Stomach (tissue), 9 donors: Measurements from ENCODE around the gene PROB1. TPM values are rescaled to one million over a fixed set of nuclear protein-coding genes. Genes with fewer than 3 reads are reported as not detected.

Experiments used
- DNase-seq, 2 donors: peaks; one replicate each; pipeline versions ENCODE4 v3.0.0 to v3.0.0-alpha.2; 2013 to 2019
- H3K27ac ChIP-seq, 5 donors: fragments of 200-600 bp in 4 of 5; sonication (generic) in 4 of 5; one replicate each; pipeline ENCODE4 v1.5.1; 2013 to 2019; ENCODE audit warnings: mild to moderate bottlenecking in 1 of 5, moderate library complexity in 1 of 5
- H3K27me3 ChIP-seq, 3 donors: fragments of 200-600 bp; sonication (generic); one replicate each; pipeline ENCODE4 v1.5.1; 2017 to 2019; ENCODE audit warnings: mixed run types in 1 of 3
- H3K36me3 ChIP-seq, 4 donors: fragments of 200-600 bp; sonication (generic); 1 replicate in 3 of 4; 2 replicates in 1 of 4; pipeline ENCODE4 v1.5.1; 2016 to 2019
- H3K4me1 ChIP-seq, 4 donors: fragments of 200-600 bp; sonication (generic); one replicate each; pipeline ENCODE4 v1.5.1; 2016 to 2019
- H3K4me3 ChIP-seq, 4 donors: fragments of 200-600 bp; sonication (generic) in 3 of 4; one replicate each; pipeline ENCODE4 v1.5.1; 2016 to 2019; ENCODE audit warnings: mild to moderate bottlenecking in 1 of 4
- H3K9me3 ChIP-seq, 4 donors: fragments of 200-600 bp; sonication (generic); one replicate each; pipeline ENCODE4 v1.5.1; 2016 to 2019
- EP300 ChIP-seq: sonication (generic); formaldehyde crosslinking; IDR thresholded peaks from one replicate; pipeline ENCODE4 v1.6.1; 2017; ENCODE audit warnings: antibody characterized with exemption
- POLR2A ChIP-seq, 4 donors: fragments of 450-650 bp; IDR thresholded peaks; one replicate each; pipeline ENCODE4 v1.6.1; 2016; ENCODE audit warnings: antibody characterized with exemption in 4 of 4, control low read depth in 2 of 4, mild to moderate bottlenecking in 1 of 4, moderate library complexity in 1 of 4
- POLR2AphosphoS5 ChIP-seq, 3 donors: sonication (generic); formaldehyde crosslinking; IDR thresholded peaks; one replicate each; pipeline ENCODE4 v1.6.1; 2016; ENCODE audit warnings: antibody characterized with exemption in 3 of 3
- WGBS, 5 donors: extraction: QIAGEN DNeasy Blood & Tissue Kit in 3 of 5; methylation state at CpG; one replicate each; pipeline versions ENCODE4 v1.1.5 to v1.1.7; 2013 to 2018; 5-methylcytosine and 5-hydroxymethylcytosine counted together
- intact Hi-C: fragments of 100-400 bp; cut with DNase I; formaldehyde crosslinking; loops from one replicate; pipeline ENCODE4 v1.15.1; 2023; ENCODE audit warnings: low total_unique reads
- polyA plus RNA-seq, 3 donors: library from polyadenylated mRNA; stranded (reverse); fragments of 200-250 nt; gene quantifications; one replicate each; pipeline ENCODE4 v1.2.3, GENCODE V29; 2013
- total RNA-seq, 5 donors: library from RNA; depleted of rRNA; stranded (reverse); fragments of >200 nt; gene quantifications; one replicate each; pipeline versions ENCODE4 v1.1.0 to v1.2.3, GENCODE V29; 2014 to 2016
- TF ChIP-seq, protein P1 (sequence below), 7 experiments: fragments of 450-650 bp in 4 of 7; fragments of 200-600 bp in 3 of 7; sonication (generic) in 3 of 7; IDR thresholded peaks; one replicate each; pipeline ENCODE4 v1.5.1; 2016 to 2019; ENCODE audit warnings: antibody characterized with exemption in 7 of 7, control low read depth in 2 of 7, mild to moderate bottlenecking in 1 of 7
- donor health status: healthy with polysubstance abuse.
- donor health status: Bipolar disorder and iron deficiency.
- donor health status: healthy.

Gene PROB1
- total and polyA plus RNA-seq, 8 donors, result 0.55 to 0.89 (median 0.73) TPM; not detected in 3

DNA sequence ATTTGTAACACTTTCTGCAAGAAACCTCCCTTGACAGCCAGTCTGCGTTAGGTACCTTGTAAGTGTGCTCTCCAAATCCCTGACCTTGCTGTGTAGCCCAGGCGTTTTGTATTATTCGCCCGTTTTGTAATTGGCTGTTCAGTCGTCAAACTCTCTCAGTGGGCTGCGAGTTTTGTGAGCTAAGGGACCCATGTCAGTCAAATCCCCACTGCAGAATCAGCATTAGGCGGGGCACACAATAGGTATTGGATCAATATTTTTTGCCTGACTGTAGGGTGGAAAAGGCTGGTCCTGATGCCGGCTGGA lies 43.8 kb upstream of the PROB1 start:
- Histone ChIP-seq H3K27me3 (no peaks in the 10 kb centered on the region), H3K27ac (peak overlapping the region; percentile 20 to 98 (median 96)), H3K4me3 (peak overlapping the region; percentile 68 to 85 (median 78)), H3K36me3 (peaks cover 0 to 23% (median 8%) of the 10 kb centered on the region in 4 donors), H3K4me1 (peaks cover 4 to 17% (median 14%) of the 10 kb centered on the region in 4 donors), H3K9me3 (no peaks in the 10 kb centered on the region)
- no peak for DNase-seq
- WGBS, 5 donors, result 21 to 29% (median 24%) methylated on average over 8 of the region's 8 CpGs
- intact Hi-C loops, result no loop called here
- TF ChIP-seq POLR2A (IDR thresholded peaks at IDR 0.05), result no peak
- TF ChIP-seq, protein P1, sequence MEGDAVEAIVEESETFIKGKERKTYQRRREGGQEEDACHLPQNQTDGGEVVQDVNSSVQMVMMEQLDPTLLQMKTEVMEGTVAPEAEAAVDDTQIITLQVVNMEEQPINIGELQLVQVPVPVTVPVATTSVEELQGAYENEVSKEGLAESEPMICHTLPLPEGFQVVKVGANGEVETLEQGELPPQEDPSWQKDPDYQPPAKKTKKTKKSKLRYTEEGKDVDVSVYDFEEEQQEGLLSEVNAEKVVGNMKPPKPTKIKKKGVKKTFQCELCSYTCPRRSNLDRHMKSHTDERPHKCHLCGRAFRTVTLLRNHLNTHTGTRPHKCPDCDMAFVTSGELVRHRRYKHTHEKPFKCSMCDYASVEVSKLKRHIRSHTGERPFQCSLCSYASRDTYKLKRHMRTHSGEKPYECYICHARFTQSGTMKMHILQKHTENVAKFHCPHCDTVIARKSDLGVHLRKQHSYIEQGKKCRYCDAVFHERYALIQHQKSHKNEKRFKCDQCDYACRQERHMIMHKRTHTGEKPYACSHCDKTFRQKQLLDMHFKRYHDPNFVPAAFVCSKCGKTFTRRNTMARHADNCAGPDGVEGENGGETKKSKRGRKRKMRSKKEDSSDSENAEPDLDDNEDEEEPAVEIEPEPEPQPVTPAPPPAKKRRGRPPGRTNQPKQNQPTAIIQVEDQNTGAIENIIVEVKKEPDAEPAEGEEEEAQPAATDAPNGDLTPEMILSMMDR (IDR thresholded peaks at IDR 0.05), result no peak
- TF ChIP-seq EP300, result no peak
- no peak for TF ChIP-seq POLR2AphosphoS5 (IDR thresholded peaks at IDR 0.05)

DNA sequence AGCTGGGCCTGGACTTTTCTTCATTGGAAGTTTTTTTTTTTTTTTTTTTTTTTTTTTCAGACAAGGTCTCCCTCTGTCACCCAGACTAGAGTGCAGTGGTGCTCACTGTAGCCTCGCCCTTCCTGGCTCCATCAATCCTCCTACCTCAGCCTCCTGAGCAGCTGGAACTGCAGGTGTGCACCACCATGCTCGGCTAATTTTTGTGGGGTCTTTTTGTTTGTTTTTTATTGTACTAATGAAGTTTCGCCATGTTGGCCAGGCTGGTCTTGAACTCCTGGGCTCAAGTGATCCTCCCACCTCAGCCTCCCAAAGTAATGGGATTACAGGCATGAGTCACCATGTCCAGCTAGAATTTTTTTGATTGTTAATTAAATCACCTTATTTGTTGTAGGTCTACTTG lies 40.8 kb upstream of the PROB1 start:
- 93 to 97% (median 96%) methylated on average over 3 of the region's 3 CpGs for WGBS, 5 donors
- TF ChIP-seq EP300 (no peak), POLR2AphosphoS5 (IDR thresholded peaks at IDR 0.05) (no peak), POLR2A (IDR thresholded peaks at IDR 0.05) (no peak)
- TF ChIP-seq, protein P1 (IDR thresholded peaks at IDR 0.05), result no peak
- Histone ChIP-seq H3K4me1 (peaks cover 4 to 17% (median 14%) of the 10 kb centered on the region in 4 donors), H3K36me3 (peaks cover 0 to 44% (median 21%) of the 10 kb centered on the region in 4 donors), H3K27ac (no peak overlapping the region), H3K4me3 (no peak overlapping the region), H3K9me3 (no peaks in the 10 kb centered on the region), H3K27me3 (no peaks in the 10 kb centered on the region)
- intact Hi-C loops, result no loop called here
- DNase-seq, result no peak

DNA sequence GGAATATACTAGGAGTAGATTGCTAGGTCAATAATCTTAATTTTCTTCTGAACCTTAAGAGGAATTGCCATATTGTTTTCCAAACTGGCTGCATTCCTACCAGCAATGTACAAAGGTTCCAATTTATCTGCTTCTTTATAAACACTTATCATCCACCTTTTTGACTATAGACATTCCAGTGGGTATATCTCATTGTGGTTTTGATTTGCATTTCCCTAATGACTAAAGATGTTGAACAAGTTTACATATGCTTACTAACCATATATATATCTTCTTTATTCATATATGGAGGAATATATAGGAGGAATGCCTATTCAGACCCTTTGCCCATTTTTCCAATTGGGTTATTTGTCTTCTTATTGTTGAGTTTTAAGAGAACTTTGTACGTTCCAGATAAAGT lies 36.8 kb upstream of the PROB1 start:
- 46 to 78% (median 58%) methylated on average over 1 of the region's 1 CpG for WGBS, 5 donors
- DNase-seq, result no peak
- intact Hi-C loops, result no loop called here
- Histone ChIP-seq H3K4me1 (no peaks in the 10 kb centered on the region), H3K27ac (no peak overlapping the region), H3K9me3 (no peaks in the 10 kb centered on the region), H3K36me3 (peaks cover 2 to 71% (median 39%) of the 10 kb centered on the region in 4 donors), H3K27me3 (no peaks in the 10 kb centered on the region), H3K4me3 (no peak overlapping the region)
- TF ChIP-seq, protein P1 (IDR thresholded peaks at IDR 0.05), result no peak
- TF ChIP-seq EP300 (no peak), POLR2AphosphoS5 (IDR thresholded peaks at IDR 0.05) (no peak), POLR2A (IDR thresholded peaks at IDR 0.05) (no peak)

DNA sequence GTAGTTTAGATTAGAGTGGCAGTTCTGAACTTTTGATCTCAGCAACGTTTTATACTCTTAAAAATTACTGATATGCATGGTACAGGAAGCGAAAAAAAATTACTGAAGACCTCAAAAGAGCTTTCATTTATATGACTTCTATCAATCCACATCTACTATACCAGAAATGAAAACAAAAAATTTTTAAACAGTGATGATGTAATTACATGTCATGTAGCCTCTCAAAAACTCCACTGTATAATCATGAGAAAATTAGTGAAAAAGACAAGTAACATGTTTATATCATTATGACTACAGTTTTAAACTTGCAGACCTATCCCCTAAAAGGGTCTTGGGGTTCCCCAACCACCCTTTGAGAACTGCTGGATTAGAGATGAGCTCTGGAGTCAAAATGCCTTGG lies 35.1 kb upstream of the PROB1 start:
- H3K4me3 ChIP-seq, result no peak overlapping the region
- no peak overlapping the region for H3K27ac ChIP-seq
- H3K4me1 ChIP-seq, result no peaks in the 10 kb centered on the region
- H3K27me3 ChIP-seq, result no peaks in the 10 kb centered on the region
- peaks cover 3 to 85% (median 53%) of the 10 kb centered on the region in 4 donors for H3K36me3 ChIP-seq
- intact Hi-C loops, result no loop called here
- no peaks in the 10 kb centered on the region for H3K9me3 ChIP-seq
- TF ChIP-seq POLR2A (IDR thresholded peaks at IDR 0.05) (no peak), EP300 (no peak), POLR2AphosphoS5 (IDR thresholded peaks at IDR 0.05) (no peak)
- TF ChIP-seq, protein P1 (IDR thresholded peaks at IDR 0.05), result no peak
- 68 to 72% (median 68%) methylated on average over 2 of the region's 2 CpGs for WGBS, 5 donors
- DNase-seq, result no peak
